Measurements from ENCODE around the gene DCST1.
"Not testable (repeated sequence)": the region's sequence is repeated elsewhere in the genome, so short reads cannot be mapped to it uniquely, and the experiment has no call there.

The DCST1 gene, protein sequence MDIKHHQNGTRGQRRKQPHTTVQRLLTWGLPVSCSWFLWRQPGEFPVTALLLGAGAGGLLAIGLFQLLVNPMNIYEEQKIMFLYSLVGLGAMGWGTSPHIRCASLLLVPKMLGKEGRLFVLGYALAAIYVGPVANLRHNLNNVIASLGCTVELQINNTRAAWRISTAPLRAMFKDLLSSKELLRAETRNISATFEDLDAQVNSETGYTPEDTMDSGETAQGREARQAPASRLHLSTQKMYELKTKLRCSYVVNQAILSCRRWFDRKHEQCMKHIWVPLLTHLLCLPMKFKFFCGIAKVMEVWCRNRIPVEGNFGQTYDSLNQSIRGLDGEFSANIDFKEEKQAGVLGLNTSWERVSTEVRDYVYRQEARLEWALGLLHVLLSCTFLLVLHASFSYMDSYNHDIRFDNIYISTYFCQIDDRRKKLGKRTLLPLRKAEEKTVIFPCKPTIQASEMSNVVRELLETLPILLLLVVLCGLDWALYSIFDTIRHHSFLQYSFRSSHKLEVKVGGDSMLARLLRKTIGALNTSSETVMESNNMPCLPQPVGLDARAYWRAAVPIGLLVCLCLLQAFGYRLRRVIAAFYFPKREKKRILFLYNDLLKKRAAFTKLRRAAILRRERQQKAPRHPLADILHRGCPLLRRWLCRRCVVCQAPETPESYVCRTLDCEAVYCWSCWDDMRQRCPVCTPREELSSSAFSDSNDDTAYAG

GRCh38 chr1:155033524-155033923 lies at the start of gene DCST1, which contains the start of gene DCST2:
Gene DCST1 (plus strand): TSS chr1:155033824. CDS start chr1:155034037, 213 bp downstream.
Gene DCST2 (minus strand): TSS chr1:155033781. CDS start chr1:155033701, 80 bp downstream.
- DNase-seq: no peak

DNA sequence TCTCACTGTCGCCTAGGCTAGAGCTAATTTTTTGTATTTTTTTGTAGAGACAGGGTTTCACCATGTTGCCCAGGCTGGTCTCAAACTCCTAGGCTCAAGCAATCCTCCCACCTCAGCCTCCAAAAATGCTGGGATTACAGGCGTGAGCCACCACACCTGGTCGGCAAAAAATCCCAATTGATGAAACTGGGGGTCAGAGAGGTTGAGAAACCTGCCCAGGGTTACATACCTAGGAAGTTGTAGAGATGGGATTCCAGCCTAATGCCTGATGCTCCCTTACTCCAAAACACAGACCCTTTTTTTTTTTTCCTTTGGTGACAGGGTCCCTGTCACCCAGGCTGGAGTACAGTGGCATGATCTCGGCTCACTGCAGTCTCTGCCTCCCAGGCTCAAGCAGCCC lies 46.9 kb upstream of the DCST1 start:
- DNase-seq: not testable (repeated sequence)

DNA sequence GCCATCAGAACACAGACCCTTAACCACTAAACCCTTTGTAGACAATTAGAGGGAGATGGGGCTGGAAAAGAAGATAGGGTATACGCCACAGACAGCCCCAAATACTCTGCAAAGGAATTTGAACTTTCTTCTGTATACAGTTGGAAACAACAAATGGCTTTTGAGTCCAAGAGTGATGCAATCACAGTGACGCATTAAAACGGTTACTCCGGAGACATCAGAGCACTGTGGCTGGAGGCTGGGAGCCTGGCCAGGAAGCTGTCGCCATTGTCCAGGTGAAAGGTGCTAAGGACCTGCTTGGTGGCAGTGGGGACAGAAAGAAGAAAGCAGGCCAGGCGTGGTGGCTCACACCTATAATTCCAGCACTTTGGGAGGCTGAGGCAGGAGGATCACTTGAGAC lies 46.3 kb upstream of the DCST1 start:
- DNase-seq: no peak

DNA sequence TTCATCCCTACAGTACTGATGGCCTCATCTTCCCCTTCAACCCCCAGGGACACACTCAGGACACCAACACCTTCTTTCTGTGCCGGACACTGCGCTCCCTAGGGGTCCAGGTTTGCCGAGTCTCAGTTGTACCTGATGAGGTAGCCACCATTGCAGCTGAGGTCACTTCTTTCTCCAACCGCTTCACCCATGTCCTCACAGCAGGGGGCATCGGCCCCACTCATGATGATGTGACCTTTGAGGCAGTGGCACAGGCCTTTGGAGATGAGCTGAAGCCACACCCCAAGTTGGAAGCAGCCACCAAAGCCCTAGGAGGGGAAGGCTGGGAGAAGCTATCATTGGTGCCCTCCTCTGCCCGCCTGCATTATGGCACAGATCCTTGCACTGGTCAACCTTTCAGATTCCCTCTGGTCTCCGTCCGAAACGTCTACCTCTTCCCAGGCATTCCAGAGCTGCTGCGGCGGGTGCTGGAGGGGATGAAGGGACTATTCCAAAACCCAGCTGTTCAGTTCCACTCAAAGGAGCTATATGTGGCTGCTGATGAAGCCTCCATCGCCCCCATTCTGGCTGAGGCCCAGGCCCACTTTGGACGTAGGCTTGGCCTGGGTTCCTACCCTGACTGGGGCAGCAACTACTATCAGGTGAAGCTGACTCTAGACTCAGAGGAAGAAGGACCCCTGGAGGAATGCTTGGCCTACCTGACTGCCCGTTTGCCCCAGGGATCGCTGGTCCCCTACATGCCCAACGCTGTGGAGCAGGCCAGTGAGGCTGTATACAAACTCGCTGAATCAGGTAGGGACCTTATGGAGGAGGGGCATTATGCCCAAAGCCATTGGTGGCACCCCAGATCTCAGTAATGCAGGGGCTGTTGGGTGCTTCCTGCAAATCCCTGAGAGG lies 45.3 kb upstream of the DCST1 start:
- no peak for DNase-seq

- no peak for DNase-seq
These were observed 44.3 kb upstream of the DCST1 start for GRCh38 chr1:154989195-154989860.

DNA sequence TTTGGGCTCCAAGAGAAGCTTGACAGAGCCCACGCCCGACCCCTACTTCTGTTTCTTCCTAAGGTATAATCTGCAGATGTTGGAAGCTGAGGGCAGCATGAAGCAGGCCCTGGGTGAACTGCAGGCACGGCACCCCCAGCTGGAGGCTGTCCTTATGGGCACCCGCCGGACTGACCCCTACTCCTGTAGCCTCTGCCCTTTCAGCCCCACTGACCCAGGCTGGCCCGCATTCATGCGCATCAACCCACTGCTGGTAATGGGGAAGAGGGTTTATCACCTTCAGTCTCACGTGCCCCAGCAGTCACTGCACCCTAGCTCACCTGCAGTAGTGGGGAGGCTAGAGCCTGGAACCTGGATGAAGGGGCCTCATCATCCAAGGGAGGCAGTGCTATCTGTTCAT lies 43.3 kb upstream of the DCST1 start:
- DNase-seq: no peak

DNA sequence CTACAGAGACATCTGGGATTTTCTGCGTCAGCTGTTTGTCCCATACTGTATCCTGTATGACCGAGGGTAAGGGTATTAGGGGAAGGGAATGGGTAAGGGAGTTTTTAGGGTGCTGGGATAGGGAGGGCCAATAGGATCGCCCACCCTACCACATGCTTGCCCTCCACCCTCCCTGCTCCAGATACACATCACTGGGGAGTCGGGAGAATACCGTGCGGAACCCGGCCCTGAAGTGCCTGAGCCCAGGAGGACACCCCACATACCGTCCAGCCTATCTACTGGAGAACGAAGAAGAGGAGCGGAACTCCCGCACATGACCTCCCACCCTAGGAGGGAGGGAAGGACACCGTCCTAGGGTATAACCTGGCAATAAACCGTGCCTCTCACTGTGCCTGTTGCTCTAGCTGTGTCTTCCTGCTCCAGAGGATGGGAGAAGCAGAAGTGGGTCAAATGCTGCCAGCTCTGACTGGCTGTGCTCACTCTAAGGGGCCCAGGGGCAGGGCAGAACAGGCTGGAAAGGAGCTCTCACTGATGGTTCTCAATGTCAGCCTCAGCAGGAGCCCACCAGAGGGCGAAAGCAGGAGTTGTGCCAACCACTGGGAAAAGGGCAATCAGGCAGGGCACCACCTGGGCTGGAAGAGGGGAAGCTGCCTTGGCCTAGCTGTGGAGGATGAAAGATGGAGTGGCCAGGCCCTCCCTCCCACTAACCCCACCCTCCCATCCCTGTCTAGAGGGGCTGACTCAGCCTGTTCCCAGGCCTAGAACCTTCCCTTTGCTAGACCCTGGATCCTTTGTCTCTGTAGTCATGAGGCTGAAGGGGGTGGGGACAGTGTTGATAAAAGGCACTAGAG lies 40.7 kb upstream of the DCST1 start:
- no peak for DNase-seq

DNA sequence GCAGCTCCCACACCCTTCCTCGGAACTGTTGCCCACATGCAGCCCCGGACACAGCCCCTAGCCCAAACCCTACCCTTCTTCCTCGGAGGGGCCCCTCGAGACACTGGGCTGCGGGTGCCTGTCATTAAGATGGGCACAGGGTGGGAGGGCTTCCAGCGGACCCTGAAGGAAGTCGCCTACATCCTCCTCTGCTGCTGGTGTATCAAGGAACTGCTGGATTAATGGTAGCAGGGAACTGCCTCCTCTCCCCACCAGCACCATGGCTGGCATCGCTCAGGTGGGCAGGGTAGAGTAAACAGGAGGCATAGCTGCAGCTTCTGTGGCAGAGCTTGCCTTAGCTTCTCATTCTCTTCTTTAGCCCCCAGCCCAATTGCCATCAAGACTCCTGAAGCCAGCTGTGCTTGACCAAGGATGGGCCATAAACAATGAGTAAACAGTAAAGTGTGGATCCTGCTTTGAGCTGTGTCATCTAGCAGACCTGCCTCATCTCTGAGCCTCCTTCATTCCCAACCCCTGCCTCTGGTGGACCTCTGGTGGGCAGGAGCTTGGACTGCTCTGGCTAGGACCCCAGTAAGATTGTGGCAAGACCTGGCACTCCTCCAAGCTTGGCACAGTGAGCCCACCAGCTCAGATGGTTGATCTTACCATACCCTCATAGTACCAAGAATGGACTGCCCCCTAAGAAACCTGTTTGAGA lies 39.9 kb upstream of the DCST1 start, which contains the start of gene LENEP:
LENEP (plus strand) TSS at position 15 of the 697 bp plus-strand sequence; CDS start at position 37, 22 bp downstream.
- DNase-seq: no peak

- no peak for DNase-seq
These were observed 39.4 kb upstream of the DCST1 start for GRCh38 chr1:154994269-154994587.

- no peak for DNase-seq
These were observed 39.0 kb upstream of the DCST1 start for GRCh38 chr1:154994591-154994990.

DNA sequence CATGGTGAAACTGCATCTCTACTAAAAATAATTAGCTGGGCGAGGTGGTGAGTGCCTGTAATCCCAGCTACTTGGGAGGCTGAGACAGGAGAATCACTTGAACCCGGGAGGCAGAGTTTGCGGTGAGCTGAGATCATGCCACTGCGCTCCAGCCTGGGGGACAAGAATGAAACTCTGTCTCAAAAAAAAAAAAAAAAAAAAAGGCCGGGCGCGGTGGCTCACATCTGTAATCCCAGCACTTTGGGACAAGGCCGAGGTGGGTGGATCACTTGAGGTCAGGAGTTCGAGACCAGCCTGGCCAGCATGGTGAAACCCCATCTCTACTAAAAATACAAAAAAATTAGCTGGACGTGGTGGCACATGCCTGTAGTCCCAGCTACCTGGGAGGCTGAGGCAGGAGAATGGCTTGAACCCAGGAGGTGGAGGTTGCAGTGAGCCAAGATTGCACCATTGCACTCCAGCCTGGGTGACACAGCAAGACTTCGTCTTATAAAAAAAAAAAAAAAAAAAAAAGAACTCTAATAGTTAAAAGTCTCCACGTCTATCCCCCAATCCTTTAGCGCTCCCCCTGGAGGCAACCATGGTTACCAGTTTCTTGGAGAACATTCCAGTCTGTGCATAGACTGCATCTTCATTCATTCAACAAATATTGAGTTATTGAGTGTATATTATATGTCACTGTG lies 38.2 kb upstream of the DCST1 start:
- DNase-seq: not testable (repeated sequence)

DNA sequence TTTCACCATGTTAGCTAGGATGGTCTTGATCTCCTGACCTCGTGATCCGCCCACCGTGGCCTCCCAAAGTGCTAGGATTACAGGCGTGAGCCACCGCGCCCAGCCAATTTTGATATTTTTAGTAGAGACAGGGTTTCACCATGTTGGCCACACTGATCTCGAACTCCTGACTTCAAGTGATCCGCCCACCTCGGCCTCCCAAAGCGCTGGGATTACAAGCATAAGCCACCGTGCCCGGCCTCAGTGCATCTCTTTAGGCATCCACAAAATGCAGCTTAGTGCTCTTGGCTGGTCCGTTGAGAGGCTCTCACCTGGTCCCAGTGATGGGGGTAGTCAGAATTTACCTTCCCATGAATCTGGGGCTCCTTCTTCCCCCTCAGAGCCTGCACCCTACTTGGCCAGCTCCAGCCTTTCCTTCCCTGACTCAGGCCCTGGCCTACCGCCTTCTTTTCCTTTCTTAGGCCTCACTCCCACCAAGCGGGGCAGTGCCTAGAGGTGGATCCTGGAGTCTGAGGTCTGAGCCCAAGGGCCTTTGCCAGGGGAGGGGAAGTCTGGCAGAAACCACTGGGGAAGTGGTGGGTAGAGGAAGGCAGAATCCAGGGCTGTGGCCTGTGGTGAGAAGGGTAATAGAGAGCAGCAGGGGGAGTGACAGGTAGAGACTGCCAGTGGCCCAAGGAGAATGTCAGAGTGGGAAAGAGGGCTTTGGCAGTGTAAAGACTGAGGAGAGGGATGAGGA lies 36.5 kb upstream of the DCST1 start:
- no peak for DNase-seq

GRCh38 chr1:154998201-154998780 lies 35.3 kb upstream of the DCST1 start:
- no peak for DNase-seq

- no peak for DNase-seq
These were observed 34.6 kb upstream of the DCST1 start for GRCh38 chr1:154998818-154999570.

DNA sequence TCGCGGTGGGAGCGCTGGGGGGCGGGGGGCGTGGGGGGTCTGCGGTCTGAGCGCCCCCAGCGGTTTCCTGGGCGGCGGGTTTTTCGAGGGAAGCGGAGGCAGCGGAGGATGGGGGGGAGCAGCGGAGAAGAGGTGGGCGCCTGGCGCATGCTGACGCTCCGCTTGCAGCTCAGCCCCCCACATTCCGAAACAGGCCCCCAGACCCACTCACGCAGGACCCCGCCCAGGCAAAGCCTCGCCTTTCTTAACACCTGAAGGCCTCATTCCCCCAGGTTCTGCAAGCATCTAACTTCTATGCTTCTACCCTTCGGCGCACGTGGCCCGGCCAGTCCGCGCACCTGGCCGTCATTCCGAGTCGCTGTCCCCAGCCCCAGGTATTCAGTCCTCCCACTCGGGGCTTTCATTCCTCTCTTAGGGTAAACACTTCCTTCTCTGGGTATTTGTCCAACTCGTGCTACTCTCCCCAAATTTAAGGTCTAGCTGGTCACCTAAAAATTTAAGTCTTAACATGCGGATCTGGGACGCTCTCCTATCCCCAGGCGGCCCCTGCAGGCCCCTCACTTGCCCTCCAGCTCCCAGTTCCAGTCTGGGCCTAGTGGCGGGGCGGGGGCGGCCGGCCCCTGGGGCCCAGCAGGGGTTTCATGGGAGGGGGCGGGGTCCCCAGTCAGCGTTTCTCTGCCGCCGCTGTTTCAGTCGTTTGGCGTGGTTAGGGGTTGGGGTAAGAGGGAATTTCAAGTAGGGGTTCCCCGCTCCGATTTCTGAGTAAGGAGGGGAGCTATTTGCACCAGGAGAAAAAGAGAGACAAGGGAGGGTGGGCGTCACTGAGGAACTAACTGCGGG lies 33.8 kb upstream of the DCST1 start:
- DNase-seq: no peak

DNA sequence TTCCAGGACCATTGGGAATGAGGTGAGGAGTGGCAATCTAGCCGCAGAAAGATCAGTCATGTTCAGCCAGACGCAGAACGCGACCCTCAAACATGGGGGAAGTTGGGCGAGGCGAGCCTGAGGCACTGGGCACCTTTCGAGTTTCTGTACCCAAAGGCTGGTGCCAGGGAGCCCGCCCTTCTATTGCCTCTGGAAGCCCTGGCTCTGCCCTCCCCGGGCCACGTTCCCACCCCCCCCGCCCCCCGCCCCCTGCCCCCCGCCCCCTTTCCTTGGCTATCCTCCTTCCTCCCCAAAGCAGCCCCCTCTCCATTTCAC lies 33.3 kb upstream of the DCST1 start:
- DNase-seq: no peak

GRCh38 chr1:155000726-155001424 lies 32.7 kb upstream of the DCST1 start:
- DNase-seq: peak; percentile 70

Data from GOT3 (cell line).